ENCODE data around the gene TRPM3. TPM values are rescaled to one million over a fixed set of nuclear protein-coding genes. Genes with fewer than 3 reads are reported as not detected.

TRPM3 gene
- total RNA-seq, 1 experiment from 2014 or later, result 0.26 TPM

- no peak for DNase-seq
- CTCF ChIA-PET, result interaction anchor here (0.6 kb wide), 1 partner anchor 79 kb away, joined by 3 read pairs; no protein-coding TSS in a partner anchor
- H3K4me2 ChIP-seq, result no peak overlapping the region
- H3K36me3 ChIP-seq (ENCODE audit: low read depth), result no peaks in the 10 kb centered on the region
- H3K79me2 ChIP-seq (ENCODE audit: low read depth), result no peaks in the 10 kb centered on the region
- H3K27me3 ChIP-seq (ENCODE audit: insufficient read depth, low read depth), result peaks cover 9% of the 10 kb centered on the region; the same call in 1 of the 2 replicates
- no peaks in the 10 kb centered on the region for H3K4me1 ChIP-seq (replicated peaks; ENCODE audit: insufficient read depth)
- no peak overlapping the region for H2AFZ ChIP-seq
- intact Hi-C loops (cut with micrococcal nuclease; ENCODE audit: unreplicated experiment), result no loop called here
- no peaks in the 10 kb centered on the region for H3K9me2 ChIP-seq (ENCODE audit: insufficient read depth)
- no peak for TF ChIP-seq CTCF (conservative IDR thresholded peaks at IDR 0.05)
- TF ChIP-seq EZH2 (IDR thresholded peaks at IDR 0.05; ENCODE audit: low read depth), result no peak
- no peak overlapping the region for H3K4me3 ChIP-seq
- H3F3A ChIP-seq (ENCODE audit: insufficient read depth, low read depth), result no peaks in the 10 kb centered on the region
- POLR2A ChIA-PET (ENCODE audit: unreplicated experiment), result interaction anchor here (0.6 kb wide), 1 partner anchor 37 kb away, joined by 4 read pairs; no protein-coding TSS in a partner anchor
- no peaks in the 10 kb centered on the region for H3K9me3 ChIP-seq (ENCODE audit: insufficient read depth, low read depth)
- no peak overlapping the region for H3K27ac ChIP-seq
- H4K20me1 ChIP-seq (ENCODE audit: insufficient read depth), result no peaks in the 10 kb centered on the region
- BruUV-seq (replicated peaks), result no TSS peak
Observed at GRCh38 chr9:71127301-71127700, 5.9 kb upstream of the TRPM3 start.

- no peaks in the 10 kb centered on the region for H3K36me3 ChIP-seq (ENCODE audit: low read depth)
- H3K27ac ChIP-seq, result no peak overlapping the region
- no peaks in the 10 kb centered on the region for H3F3A ChIP-seq (ENCODE audit: insufficient read depth, low read depth)
- no peaks in the 10 kb centered on the region for H3K9me3 ChIP-seq (ENCODE audit: insufficient read depth, low read depth)
- DNase-seq, result no peak
- peaks cover 9% of the 10 kb centered on the region; the same call in 1 of the 2 replicates for H3K27me3 ChIP-seq (ENCODE audit: insufficient read depth, low read depth)
- no peak overlapping the region for H2AFZ ChIP-seq
- no peak overlapping the region for H3K4me3 ChIP-seq
- POLR2A ChIA-PET (ENCODE audit: unreplicated experiment), result no interaction called here
- CTCF ChIA-PET, result no interaction called here
- H3K79me2 ChIP-seq (ENCODE audit: low read depth), result no peaks in the 10 kb centered on the region
- H3K4me1 ChIP-seq (replicated peaks; ENCODE audit: insufficient read depth), result no peaks in the 10 kb centered on the region
- no TSS peak for BruUV-seq (replicated peaks)
- TF ChIP-seq EZH2 (IDR thresholded peaks at IDR 0.05; ENCODE audit: low read depth), result no peak
- no peaks in the 10 kb centered on the region for H4K20me1 ChIP-seq (ENCODE audit: insufficient read depth)
- H3K4me2 ChIP-seq, result no peak overlapping the region
- H3K9me2 ChIP-seq (ENCODE audit: insufficient read depth), result no peaks in the 10 kb centered on the region
- intact Hi-C loops (cut with micrococcal nuclease; ENCODE audit: unreplicated experiment), result no loop called here
Observed at GRCh38 chr9:71122421-71122820, 1.0 kb upstream of the TRPM3 start.

GRCh38 chr9:71122022-71122275 lies 528 bp upstream of the TRPM3 start:
- Histone ChIP-seq H2AFZ (no peak overlapping the region), H3K9me3 (ENCODE audit: insufficient read depth, low read depth) (no peaks in the 10 kb centered on the region), H3K27me3 (ENCODE audit: insufficient read depth, low read depth) (peaks cover 9% of the 10 kb centered on the region; the same call in 1 of the 2 replicates), H3F3A (ENCODE audit: insufficient read depth, low read depth) (no peaks in the 10 kb centered on the region), H3K4me1 (replicated peaks; ENCODE audit: insufficient read depth) (no peaks in the 10 kb centered on the region), H3K27ac (no peak overlapping the region), H3K4me3 (no peak overlapping the region), H3K36me3 (ENCODE audit: low read depth) (no peaks in the 10 kb centered on the region), H4K20me1 (ENCODE audit: insufficient read depth) (no peaks in the 10 kb centered on the region), H3K4me2 (no peak overlapping the region), H3K9me2 (ENCODE audit: insufficient read depth) (no peaks in the 10 kb centered on the region), H3K79me2 (ENCODE audit: low read depth) (no peaks in the 10 kb centered on the region)
- TF ChIP-seq EZH2 (IDR thresholded peaks at IDR 0.05; ENCODE audit: low read depth) (no peak), CTCF (conservative IDR thresholded peaks at IDR 0.05) (no peak)
- DNase-seq, result no peak
- no TSS peak for BruUV-seq (replicated peaks)
- ChIA-PET CTCF (no interaction called here), POLR2A (ENCODE audit: unreplicated experiment) (no interaction called here)
- intact Hi-C loops (cut with micrococcal nuclease; ENCODE audit: unreplicated experiment), result no loop called here

- Histone ChIP-seq H3F3A (ENCODE audit: insufficient read depth, low read depth) (no peaks in the 10 kb centered on the region), H3K9me3 (ENCODE audit: insufficient read depth, low read depth) (no peaks in the 10 kb centered on the region), H3K9me2 (ENCODE audit: insufficient read depth) (no peaks in the 10 kb centered on the region), H3K4me1 (replicated peaks; ENCODE audit: insufficient read depth) (no peaks in the 10 kb centered on the region), H3K4me3 (no peak overlapping the region), H2AFZ (no peak overlapping the region), H3K27ac (no peak overlapping the region), H3K4me2 (no peak overlapping the region), H3K36me3 (ENCODE audit: low read depth) (no peaks in the 10 kb centered on the region), H3K27me3 (ENCODE audit: insufficient read depth, low read depth) (peaks cover 9% of the 10 kb centered on the region; the same call in 1 of the 2 replicates), H4K20me1 (ENCODE audit: insufficient read depth) (no peaks in the 10 kb centered on the region), H3K79me2 (ENCODE audit: low read depth) (no peaks in the 10 kb centered on the region)
- intact Hi-C loops (cut with micrococcal nuclease; ENCODE audit: unreplicated experiment), result no loop called here
- CTCF ChIA-PET, result no interaction called here
- BruUV-seq (replicated peaks), result no TSS peak
- DNase-seq, result no peak
- POLR2A ChIA-PET (ENCODE audit: unreplicated experiment), result no interaction called here
- TF ChIP-seq EZH2 (IDR thresholded peaks at IDR 0.05; ENCODE audit: low read depth), result no peak
- no peak for TF ChIP-seq CTCF (conservative IDR thresholded peaks at IDR 0.05)
Observed at GRCh38 chr9:71120501-71121247, 747 bp downstream of the TRPM3 start.
